NB4 (cell line): ENCODE results near the gene OPRL1.

Experiments
- MYC ChIP-seq: IDR thresholded peaks from 2 replicates; pipeline ENCODE4 v1.6.1; 2011; ENCODE audit warnings: low read depth, low read length
- POLR2A ChIP-seq: IDR thresholded peaks from 2 replicates; pipeline ENCODE4 v1.6.1; 2011; ENCODE audit warnings: mild to moderate bottlenecking; ENCODE audit not compliant: insufficient read length; ENCODE audit errors: extremely low read depth
- TF ChIP-seq, protein P1 (sequence below): IDR thresholded peaks from one replicate; pipeline ENCODE4 v1.5.1; 2012; ENCODE audit warnings: low read depth, low read length
- TF ChIP-seq, protein P2 (sequence below): IDR thresholded peaks from 2 replicates; pipeline ENCODE4 v1.6.1; 2011; ENCODE audit warnings: low read depth, low read length

GRCh38 chr20:64115171-64115911, 35.5 kb downstream of the OPRL1 start:
- TF ChIP-seq, protein P1, sequence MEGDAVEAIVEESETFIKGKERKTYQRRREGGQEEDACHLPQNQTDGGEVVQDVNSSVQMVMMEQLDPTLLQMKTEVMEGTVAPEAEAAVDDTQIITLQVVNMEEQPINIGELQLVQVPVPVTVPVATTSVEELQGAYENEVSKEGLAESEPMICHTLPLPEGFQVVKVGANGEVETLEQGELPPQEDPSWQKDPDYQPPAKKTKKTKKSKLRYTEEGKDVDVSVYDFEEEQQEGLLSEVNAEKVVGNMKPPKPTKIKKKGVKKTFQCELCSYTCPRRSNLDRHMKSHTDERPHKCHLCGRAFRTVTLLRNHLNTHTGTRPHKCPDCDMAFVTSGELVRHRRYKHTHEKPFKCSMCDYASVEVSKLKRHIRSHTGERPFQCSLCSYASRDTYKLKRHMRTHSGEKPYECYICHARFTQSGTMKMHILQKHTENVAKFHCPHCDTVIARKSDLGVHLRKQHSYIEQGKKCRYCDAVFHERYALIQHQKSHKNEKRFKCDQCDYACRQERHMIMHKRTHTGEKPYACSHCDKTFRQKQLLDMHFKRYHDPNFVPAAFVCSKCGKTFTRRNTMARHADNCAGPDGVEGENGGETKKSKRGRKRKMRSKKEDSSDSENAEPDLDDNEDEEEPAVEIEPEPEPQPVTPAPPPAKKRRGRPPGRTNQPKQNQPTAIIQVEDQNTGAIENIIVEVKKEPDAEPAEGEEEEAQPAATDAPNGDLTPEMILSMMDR = no peak
- no peak for TF ChIP-seq POLR2A
- TF ChIP-seq MYC = no peak
- TF ChIP-seq, protein P2, sequence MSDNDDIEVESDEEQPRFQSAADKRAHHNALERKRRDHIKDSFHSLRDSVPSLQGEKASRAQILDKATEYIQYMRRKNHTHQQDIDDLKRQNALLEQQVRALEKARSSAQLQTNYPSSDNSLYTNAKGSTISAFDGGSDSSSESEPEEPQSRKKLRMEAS = no peak
